NCI-H524 (cell line): ENCODE data around the gene PRSS36.

Experiments
- DNase-seq, 2 experiments: peaks; one replicate each; lab custom pipeline; 2025; lab: John Stamatoyannopoulos, UW

The PRSS36 gene

GRCh38 chr16:31099860-31100638 lies 49.8 kb downstream of the PRSS36 start:
- no peak for DNase-seq

GRCh38 chr16:31094424-31095120 lies 55.3 kb downstream of the PRSS36 start, which contains the start of gene VKORC1:
Gene VKORC1, minus strand, starts transcription at chr16:31094797. Its CDS starts 68 bp downstream, at chr16:31094729.
- peak; percentile 98 for DNase-seq

- DNase-seq: peak in 1 of 2 experiments; percentile 47
Measured at GRCh38 chr16:31094088-31094423, 55.8 kb downstream of the PRSS36 start.

- DNase-seq: peak in 1 of 2 experiments; percentile 45
Measured at GRCh38 chr16:31093132-31093703, 56.6 kb downstream of the PRSS36 start.

GRCh38 chr16:31092330-31092729 lies 57.5 kb downstream of the PRSS36 start:
- no peak for DNase-seq

- no peak for DNase-seq
Measured at GRCh38 chr16:31090540-31090939, 59.3 kb downstream of the PRSS36 start.

- no peak for DNase-seq
Measured at GRCh38 chr16:31089199-31089598, 60.7 kb downstream of the PRSS36 start.
